DMS79 treated with DMSO at 0.1 percent for 48 hours (cell line): ENCODE measurements around the gene TKT.
"Not testable (repeated sequence)": the region's sequence is repeated elsewhere in the genome, so short reads cannot be mapped to it uniquely, and the experiment has no call there.

Source experiments
- DNase-seq: peaks from one replicate; lab custom pipeline; 2025; lab: John Stamatoyannopoulos, UW

The TKT gene, protein sequence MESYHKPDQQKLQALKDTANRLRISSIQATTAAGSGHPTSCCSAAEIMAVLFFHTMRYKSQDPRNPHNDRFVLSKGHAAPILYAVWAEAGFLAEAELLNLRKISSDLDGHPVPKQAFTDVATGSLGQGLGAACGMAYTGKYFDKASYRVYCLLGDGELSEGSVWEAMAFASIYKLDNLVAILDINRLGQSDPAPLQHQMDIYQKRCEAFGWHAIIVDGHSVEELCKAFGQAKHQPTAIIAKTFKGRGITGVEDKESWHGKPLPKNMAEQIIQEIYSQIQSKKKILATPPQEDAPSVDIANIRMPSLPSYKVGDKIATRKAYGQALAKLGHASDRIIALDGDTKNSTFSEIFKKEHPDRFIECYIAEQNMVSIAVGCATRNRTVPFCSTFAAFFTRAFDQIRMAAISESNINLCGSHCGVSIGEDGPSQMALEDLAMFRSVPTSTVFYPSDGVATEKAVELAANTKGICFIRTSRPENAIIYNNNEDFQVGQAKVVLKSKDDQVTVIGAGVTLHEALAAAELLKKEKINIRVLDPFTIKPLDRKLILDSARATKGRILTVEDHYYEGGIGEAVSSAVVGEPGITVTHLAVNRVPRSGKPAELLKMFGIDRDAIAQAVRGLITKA

DNA sequence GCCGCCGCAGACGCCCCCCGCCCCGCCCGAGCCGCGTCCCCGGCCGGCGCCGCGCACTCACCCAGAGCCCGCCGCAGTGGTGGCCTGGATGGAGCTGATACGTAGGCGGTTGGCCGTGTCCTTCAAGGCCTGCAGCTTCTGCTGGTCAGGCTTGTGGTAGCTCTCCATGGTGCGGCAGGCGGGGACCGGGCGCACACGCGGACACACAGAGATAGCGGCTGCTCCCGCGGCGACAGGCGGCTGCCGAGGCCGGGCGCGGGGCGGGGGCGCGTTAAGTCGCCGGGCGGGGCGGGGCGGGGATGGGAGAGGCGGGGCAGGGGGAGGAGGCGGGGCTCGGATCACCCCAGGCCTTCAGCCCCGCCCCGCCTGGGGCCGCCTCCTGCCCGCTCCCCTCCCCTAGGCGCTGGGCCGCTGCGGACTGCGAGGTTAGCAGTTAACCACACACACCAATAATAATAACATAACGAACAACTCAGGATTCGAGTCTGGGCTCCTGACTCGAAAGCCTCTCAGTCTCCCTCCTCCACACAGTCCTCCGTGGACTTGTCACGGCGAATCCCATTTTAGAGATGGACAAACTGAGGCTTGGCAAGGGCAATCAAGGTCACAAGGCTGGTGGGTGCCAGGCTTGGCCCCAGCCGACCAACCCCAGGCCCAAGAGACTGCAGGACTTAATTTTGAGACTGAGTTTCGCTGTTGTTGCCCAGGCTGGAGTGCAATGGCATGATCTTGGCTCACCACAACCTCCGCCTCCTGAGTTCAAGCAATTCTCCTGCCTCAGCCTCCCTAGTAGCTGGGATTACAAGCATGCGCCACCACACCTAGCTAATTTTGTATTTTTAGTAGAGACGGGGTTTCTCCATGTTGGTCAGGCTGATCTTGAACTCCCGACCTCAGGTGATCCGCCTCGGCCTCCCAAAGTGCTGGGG is at the start of gene TKT:
TSS of gene TKT (minus strand) at position 248 of the 929 bp plus-strand sequence. CDS start at position 168, 80 bp downstream.
- peak; percentile 27 for DNase-seq

DNA sequence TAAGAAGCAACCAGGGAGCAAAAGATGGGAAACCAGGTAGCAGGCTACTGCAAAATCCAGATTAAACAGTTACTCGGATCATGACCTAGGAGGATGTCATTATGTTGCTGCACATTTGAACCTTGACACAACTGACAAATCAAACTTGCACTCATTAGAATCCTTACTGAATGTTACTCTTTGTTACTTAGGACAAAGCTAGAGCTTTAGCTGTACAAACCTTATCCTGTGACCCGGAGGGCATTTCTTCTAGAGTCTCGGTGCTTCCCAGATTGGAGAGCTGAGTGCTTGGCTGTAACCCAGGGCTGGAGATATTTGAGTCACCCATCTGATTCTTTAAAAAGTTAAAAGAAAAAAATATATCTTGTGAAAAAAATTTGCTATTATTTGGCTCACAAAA is 48.1 kb upstream of the TKT start:
- no peak for DNase-seq

DNA sequence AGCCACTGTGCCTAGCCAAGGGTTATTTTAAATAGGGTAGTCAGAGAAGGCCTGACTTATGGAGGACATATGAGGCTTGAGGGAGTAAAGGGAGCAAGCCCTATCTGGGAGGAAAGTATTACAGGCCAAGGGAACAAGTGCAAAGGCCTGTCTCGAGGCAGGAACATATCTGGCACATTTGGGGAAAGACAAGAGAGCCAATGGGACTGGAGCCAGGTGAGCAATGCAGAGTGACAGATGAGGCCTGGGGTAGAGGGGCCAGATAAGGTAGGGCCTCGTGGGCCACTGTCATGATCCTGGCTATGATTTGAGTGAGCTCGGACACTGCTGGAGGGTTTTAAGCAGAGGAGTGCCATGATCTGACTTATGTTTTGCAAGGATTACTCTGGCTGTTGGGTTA is 47.7 kb upstream of the TKT start:
- no peak for DNase-seq

DNA sequence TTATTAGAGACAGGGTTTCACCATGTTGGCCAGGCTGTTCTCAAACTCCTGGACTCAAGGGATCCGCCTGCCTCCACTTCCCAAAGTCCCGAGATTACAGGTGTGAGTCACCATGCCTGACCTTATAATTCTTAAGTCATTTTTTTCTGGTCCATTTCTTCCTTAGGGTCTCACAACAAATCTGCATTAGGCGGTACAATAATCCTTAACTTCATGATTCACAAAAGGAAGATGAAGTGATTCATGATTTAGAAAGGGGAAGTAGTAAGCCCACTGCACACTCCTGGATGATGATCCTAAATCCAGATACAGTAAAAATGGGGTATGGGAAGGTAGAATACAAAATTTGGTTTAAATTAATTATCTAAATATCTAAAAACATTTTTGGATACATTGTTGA is 45.0 kb upstream of the TKT start:
- no peak for DNase-seq

DNA sequence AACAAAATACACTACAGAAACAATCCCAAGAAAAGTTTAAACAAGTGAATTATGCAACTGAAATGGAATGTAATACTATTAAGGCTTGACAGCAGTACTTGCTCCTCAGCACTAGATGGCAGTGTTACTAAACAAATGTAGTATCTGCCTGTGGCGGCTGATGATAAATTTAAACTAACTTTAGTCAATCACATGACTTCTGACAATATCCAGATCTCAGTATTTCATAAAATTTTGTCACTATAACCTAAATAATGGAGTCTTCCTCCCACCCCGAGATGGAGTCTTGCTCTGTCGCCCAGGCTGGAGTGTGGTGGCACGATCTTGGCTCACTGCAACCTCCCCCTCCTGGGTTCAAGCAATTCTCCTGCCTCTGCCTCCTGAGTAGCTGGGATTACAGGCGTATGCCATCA is 43.8 kb upstream of the TKT start:
- DNase-seq: peak; percentile 17

DNA sequence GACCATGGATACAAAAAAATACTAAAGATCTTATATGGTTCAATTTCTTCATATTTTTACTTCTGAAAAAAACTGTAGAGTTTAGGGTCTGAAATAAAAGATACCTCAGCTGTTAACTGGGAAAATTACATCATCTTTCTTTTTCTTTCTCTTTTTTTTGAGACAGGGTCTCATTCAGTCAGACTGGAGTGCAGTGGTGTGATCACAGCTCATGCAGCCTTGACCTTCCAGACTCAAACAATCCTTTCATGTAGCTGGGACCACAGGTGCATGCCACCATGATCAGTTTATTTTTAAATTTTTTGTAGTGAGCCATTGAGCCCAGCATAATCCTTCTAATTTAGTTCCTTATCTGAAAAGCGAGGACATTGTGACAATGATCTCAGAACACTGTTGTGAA is 39.6 kb upstream of the TKT start:
- no peak for DNase-seq

DNA sequence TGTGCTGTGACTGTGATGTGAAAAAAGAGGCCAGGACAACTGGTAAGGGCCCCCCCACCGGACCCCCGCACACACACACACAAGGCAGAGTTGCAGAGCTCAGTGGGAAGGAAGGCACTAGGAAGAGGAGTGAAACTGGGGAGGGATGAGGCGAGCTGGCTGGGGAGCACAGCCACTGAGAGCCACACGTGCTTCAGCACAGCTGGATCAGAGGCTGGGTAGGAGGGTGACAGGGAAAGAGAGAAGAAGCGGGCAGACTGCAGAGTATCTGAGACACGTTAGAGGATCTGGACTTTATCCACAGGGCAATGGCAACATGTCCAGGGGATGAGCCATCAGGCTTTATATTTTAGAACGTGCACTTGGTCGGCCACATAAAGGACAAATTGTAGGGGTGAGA is 38.0 kb upstream of the TKT start:
- DNase-seq: no peak

DNA sequence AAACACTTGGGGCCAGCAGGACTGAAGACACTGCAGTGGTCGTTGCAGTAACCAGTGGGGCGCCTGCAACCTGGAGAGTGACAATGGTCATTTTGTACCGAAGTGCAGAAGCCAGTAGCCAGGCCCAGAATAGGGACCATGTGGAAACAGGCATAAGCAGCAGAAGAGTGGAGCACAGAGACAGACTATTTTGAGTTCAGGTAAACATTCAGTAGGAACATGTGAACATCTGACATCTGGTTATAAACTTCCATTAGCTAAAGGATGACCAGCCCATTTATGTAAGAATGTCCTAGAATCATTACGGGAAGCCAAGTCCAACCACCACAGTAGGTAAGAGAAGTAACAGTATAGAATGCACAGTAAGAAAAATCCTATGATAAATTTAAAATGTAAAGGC is 32.4 kb upstream of the TKT start:
- no peak for DNase-seq

DNA sequence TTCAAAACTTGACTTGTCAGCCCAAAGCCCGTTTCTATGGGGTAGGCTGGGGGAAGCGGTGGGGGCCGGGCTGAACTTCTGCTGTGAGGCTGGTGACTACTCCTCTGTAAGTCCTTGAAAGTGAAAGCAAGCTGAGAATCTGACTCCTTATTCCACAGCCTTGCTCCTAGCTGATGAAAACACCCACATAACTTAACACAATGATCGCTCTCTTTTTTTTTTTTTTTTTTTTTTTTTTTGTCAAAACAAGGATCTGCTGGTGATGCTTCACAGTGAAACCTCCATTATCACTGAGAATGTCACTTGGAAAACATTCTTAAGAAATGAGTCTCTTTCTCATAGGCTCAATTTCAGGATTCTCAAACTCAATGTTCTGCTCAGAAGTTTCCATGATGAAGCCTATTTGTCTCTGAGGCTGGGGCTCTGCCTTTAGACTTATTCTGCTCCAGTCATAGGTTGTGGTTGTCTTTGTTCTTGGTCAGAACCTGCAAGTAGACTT is 31.4 kb upstream of the TKT start:
- DNase-seq: no peak

DNA sequence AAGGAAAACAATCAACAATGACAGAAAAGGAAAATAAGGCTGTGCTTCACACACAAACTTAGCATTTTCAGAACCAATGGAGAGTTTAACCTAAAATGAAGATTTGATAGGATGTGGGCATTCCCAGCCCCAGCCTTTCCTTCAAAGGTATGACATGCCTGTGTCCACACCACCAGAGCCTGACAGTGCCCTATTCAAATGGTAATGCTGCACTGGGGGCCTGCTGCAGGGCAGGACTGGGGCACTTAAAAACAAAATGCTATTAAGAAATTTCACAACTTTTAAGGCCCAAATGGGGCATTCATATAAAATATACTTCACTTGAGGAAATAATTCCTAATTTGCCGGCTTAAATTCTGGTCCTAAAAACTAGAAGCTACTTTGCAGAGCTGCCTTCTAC is 30.9 kb upstream of the TKT start:
- DNase-seq: no peak

DNA sequence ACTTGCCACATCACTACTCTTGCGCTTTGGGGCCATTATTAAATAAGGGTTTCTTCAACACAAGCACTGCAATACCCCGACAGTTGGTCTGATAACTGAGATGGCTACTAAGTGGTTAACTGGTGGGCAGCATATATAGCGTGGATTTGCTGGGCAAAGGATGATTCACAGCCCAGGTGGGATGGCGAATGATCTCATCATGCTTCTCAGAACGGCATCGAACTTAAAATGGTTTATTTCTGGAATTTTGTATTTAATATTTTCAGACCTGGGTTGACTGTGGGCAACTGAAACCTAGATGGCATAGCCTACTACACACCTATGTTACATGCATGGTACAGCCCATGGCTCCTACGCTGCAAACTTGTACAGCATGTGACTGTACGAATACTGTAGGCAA is 26.8 kb upstream of the TKT start:
- no peak for DNase-seq

DNA sequence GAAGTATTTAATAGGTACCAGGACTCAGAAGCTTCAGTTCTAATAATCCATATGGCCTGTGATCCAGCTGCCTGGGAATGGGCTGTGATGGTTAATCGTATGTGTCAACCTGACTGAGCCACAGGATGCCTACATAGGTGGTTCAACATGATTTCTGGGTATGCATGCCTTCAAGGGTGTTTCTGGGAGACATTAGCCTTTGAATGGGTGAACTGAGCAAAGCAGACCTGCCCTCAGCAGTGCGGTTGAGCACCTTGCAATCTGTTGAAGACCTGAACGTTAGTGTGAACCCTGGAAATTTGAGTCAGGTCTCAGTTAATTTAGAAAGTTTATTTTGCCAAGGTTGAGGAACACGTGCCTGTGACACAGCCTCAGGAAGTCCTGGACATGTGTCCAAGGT is 22.8 kb upstream of the TKT start:
- no peak for DNase-seq

DNA sequence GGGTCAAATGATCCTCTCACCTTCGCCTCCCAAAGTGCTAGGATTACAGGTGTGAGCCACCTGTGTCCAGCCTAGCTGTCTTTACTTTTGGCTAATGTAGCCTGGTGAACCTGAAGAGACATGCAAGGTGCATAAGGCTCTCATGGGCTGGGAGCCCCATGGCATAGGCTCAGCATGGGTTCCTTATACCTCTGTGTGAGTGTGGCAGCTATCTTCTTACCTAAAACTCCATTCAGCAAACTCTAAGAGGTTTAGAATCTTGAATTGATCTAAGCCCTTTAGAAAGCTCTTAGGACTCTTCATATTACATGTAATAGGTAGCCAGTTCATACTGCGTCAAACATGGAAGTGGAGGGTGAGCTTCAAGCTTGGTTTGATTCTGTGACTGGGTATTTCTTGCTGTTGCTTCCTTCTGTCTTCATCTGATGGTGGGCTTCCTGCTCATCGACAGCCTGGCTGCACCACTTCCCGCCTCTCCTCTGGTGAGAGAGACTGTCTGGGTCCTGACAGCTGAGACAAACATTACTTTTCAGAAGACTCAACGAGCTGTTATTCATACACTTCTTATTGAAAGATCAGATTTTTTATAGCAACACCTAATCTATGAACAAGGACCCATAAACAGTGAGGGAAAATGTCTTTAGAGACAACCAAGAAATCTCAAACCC is 19.2 kb upstream of the TKT start:
- DNase-seq: no peak

DNA sequence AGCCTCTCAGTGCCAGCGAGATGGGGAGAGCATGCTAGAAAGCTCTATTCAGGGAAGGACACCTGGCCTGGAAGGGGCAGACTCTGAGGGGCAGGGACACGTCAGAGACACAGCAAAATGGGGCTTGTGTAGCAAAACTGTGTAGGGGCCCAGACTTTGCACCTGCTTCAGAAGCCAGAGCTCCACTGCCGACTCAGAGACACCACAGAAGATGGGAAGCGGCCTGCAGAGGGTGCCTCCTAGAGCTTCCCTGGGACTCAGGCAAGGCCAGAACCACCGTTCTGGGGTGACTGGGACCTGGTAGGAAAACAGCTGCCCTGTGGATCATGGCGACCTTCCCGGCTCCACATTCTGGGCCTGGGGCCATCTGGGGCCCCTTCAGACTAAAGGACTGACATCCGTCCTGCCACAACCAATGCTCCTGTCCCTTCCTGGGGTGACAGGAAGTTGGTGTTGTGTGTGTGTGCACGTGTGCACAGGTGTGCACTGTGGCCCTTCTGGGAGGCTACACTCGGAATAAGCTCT is 17.4 kb upstream of the TKT start:
- DNase-seq: no peak

DNA sequence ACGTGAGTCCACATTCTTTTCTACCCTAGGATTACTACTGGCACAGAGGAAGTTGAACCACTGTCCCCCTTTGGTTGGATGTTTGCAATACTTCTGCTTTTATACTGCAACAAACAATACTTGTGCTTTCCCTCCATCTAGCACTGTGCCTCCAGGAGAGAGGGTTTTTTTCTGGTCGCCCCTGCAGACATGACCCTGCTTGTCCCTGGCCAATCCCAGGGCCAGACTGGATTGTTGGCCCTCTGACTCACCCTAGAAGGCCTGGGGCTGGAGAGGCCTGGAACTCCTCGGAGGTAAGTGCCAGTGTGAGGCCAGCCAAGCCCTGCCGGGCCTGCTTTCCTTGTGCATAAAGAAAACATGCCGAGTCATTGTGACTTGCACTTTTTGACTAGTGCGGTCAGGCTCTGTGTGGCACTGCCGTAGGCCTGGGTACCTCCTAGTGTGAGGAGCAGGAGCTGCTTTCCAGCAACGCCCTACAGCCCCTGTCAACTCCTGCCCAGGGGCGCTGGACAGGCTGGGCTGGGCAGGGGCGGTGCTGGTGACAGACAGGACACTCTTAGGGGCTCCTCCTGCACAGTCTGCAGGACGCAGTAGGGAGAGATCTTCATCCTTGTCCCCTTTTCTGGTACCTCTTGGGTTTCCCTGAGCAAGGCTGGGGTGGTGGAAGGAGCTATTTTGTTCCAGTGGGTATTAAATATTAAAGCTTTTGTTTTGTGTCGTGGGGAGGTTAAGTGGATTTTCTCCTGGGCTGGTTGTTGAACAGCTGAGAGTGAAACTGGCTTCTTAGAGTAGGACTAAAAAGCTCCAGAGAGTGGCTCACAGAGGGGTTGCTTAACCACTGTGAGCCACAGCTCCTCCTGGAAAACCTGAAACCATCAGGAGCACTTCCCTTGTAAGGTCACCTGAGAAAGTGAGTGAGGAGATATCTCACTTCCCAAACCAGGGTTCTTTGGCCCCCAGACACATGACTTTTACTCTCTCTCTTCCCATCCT is 14.4 kb upstream of the TKT start:
- peak; percentile 69 for DNase-seq

DNA sequence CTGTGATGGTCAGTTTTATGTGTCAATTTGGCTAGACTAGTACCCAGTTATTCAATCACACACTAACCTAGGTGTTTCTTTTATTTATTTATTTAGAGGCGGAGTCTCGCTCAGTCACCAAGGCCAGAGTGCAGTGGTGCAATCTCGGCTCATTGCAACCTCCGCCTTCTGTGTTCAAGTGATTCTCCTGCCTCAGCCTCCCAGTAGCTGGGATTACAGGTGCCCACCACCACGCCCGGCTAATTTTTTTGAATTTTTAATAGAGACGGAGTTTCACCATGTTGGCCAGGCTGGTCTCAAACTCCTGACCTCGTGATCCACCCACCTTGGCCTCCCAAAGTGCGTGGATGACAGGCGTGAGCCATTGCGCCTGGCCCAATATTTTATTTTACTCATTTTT is 13.4 kb upstream of the TKT start:
- DNase-seq: not testable (repeated sequence)

DNA sequence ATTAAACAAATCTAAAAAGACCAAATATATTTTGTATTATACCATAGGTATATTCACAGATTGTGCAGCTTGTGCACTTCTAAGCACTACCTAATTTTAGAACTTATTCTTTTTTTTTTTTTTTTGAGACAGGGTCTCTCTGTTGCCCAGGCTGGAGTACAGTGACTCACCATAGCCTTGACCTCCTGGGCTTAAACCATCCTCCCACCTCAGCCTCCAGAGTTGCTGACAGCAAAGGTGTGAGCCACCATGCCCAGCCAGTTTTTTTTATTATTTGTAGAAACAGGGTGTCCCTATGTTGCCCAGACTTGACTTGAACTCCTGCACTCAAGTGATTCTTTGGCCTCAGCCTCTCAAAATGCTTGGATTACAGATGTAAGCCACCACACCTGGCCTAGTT is 11.9 kb upstream of the TKT start:
- DNase-seq: no peak

DNA sequence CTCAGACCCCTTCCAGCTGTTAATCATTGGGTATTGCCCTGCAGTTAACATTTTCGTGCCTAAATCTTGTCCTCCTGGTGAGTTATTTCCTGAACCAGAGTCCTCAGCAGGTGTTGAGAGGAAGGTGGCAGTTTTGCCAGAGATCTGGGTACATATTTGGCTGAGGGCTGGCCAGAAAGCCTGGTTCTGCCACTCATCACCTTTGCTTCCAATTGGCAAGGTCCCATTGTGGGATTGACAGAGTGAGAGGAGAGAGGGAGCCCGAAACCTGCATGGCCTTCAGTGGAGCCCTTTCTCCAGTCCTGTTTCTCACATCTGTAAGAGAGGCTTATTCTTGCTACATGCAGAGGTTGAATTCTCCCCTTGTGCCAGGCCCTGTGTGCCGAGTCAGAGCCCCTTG is 8.9 kb upstream of the TKT start:
- DNase-seq: no peak

DNA sequence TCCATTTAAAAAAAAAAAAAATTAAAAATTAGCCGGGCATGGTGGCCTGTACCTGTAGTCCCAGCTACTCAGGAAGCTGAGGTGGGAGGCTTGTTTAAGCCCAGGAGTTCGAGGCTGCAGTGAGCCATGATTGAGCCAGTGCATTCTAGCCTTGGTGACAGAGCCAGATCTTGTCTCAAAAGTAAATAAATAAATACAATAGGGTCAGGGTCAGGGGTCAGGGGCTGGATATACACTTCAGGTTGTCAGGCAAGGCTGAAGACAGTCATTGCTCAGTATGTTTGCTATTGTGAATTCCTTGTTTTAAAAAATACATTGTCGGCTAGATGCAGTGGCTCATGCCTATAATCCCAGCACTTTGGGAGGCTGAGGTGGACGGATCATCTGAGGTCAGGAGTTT is 8.1 kb upstream of the TKT start:
- DNase-seq: no peak

DNA sequence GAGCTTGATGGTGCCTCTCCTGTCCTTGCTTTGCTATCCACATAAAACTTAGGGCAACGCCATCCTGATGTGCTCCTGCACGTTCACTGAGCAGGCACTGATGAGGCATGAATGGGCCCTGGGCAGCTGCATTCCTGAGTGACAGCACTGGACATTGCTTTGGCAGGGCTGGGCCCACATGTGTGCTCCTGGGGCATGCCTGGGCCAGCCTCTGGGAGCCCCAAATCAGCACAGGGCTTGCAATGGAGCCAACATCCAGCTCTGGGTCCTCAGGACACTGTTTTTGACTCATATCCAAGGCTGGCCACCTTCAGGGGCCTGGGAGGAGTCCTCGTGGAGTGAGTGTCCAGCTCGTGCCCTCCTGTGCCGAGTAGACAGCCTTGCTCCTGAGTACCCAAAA is 5.9 kb upstream of the TKT start:
- no peak for DNase-seq
